Sigmoid colon (tissue), 4 donors: ENCODE results near the gene IGFBP7.

ENCODE experiments used
- POLR2AphosphoS5 ChIP-seq, 4 donors: sonication (generic); formaldehyde crosslinking; IDR thresholded peaks; one replicate each; pipeline ENCODE4 v1.6.1; 2017; ENCODE audit warnings: antibody characterized with exemption in 4 of 4
- TF ChIP-seq, protein P1 (sequence below), 4 experiments: fragments of 450-650 bp in 3 of 4; fragments of 200-600 bp in 1 of 4; IDR thresholded peaks; one replicate each; pipeline ENCODE4 v1.5.1; 2016 to 2019; ENCODE audit warnings: antibody characterized with exemption in 4 of 4, mild to moderate bottlenecking in 3 of 4, moderate library complexity in 2 of 4

DNA sequence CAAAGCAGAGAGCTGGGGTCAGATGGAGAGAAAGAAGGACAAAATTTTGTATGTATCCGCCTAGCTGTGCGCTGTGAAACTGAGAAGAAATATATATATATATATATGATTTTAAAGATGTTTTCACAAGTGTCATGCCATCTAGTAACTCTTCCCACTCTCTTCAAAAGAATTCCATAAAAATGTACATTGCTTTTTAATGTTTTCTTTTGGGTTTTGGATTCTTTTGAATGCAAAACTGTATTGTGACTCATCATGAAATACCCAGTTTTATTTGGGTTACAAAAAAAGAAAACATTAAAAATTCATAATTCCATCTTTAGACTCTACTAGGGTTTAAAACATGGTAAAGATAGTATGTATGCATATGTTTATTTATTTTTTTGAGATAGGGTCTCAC lies 34.3 kb upstream of the IGFBP7 start:
- TF ChIP-seq, protein P1, sequence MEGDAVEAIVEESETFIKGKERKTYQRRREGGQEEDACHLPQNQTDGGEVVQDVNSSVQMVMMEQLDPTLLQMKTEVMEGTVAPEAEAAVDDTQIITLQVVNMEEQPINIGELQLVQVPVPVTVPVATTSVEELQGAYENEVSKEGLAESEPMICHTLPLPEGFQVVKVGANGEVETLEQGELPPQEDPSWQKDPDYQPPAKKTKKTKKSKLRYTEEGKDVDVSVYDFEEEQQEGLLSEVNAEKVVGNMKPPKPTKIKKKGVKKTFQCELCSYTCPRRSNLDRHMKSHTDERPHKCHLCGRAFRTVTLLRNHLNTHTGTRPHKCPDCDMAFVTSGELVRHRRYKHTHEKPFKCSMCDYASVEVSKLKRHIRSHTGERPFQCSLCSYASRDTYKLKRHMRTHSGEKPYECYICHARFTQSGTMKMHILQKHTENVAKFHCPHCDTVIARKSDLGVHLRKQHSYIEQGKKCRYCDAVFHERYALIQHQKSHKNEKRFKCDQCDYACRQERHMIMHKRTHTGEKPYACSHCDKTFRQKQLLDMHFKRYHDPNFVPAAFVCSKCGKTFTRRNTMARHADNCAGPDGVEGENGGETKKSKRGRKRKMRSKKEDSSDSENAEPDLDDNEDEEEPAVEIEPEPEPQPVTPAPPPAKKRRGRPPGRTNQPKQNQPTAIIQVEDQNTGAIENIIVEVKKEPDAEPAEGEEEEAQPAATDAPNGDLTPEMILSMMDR (IDR thresholded peaks at IDR 0.05): no peak
- no peak for TF ChIP-seq POLR2AphosphoS5 (IDR thresholded peaks at IDR 0.05)
